Measurements from ENCODE around the gene ANO8. TPM values are rescaled to one million over a fixed set of nuclear protein-coding genes. Genes with fewer than 3 reads are reported as not detected.

The ANO8 gene
- total RNA-seq, 4 donors from 2014 or later, result 5.0 to 10.9 (median 5.9) TPM

DNA sequence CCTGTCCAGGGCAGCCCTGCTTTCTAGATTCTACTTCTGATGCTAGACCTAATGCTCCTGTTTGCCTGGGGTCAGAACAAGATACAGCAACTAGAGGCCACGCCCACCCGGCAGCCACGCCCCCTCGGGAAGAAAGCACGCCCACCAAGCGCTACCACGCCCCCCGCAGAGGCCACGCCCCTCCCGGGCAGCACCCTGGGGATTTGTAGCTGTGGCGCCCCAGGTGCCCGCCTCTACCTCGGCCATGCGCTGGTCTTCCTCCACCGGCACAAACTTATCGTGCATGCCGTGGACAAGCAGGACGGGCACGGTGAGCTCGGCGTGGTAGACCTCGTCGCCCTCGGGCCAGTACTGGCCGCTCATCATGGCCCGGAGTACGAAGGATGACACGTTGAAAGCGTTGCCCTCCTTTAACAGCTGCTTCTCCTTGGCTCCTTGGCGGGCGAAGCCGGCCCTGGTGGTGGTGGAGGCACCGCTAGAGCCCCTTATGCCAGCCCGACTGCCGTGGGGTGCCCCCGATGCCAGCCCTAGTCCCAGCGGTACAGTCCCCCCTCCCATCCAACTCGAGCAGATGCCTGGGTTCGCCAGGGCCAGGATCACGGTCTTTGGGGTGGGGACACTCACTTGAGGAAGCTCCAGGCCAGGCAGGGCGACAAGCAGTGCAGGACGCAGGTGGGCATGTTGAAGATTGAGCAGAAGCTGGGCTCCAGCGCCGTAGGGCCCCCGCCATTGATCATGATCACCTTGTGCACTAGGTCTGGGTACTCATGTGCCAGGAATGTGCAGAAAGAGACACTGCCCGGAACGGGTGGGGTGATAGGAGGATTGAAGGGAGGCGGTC lies 40.4 kb downstream of the ANO8 start:
- 86 to 94% methylated on average over 14 to 27 of the region's 48 CpGs for WGBS, 2 donors
- Histone ChIP-seq H3K36me3 (no peaks in the 10 kb centered on the region), H3K27ac (no peak overlapping the region), H3K4me1 (no peaks in the 10 kb centered on the region), H3K27me3 (no peaks in the 10 kb centered on the region), H3K9me3 (no peaks in the 10 kb centered on the region), H3K4me3 (replicated peaks in 1 of 3) (no peak overlapping the region)
- peak in 1 of 2 donors; percentile 8 for DNase-seq
- TF ChIP-seq POLR2A (IDR thresholded peaks at IDR 0.05), result no peak
- TF ChIP-seq, protein P1, sequence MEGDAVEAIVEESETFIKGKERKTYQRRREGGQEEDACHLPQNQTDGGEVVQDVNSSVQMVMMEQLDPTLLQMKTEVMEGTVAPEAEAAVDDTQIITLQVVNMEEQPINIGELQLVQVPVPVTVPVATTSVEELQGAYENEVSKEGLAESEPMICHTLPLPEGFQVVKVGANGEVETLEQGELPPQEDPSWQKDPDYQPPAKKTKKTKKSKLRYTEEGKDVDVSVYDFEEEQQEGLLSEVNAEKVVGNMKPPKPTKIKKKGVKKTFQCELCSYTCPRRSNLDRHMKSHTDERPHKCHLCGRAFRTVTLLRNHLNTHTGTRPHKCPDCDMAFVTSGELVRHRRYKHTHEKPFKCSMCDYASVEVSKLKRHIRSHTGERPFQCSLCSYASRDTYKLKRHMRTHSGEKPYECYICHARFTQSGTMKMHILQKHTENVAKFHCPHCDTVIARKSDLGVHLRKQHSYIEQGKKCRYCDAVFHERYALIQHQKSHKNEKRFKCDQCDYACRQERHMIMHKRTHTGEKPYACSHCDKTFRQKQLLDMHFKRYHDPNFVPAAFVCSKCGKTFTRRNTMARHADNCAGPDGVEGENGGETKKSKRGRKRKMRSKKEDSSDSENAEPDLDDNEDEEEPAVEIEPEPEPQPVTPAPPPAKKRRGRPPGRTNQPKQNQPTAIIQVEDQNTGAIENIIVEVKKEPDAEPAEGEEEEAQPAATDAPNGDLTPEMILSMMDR (IDR thresholded peaks at IDR 0.05), result no peak
- intact Hi-C loops (cut with DNase I), result loop anchor here (5.0 kb wide), 1 partner anchor 93 kb away; no protein-coding TSS in a partner anchor

DNA sequence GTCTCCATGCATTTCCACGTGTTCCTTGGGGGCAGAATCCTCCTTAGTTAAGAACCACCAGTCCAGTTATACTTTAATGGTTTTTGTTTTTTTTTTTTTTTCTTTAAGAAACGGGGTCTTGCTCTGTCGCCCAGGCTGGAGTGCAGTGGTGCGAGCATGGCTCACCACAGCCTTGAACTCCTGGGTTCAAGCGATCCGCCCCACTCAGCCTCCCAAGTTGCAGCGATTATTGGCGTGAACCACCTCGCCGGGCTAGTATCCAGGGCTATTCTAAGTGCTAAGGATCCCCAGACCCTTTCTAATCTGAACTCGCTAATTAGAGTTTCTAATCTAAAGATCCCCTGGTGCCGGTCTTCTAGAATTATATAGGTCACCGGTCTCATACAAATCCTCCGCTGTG lies 41.0 kb downstream of the ANO8 start:
- 85 to 96% methylated on average over 14 of the region's 14 CpGs for WGBS, 2 donors
- Histone ChIP-seq H3K4me1 (no peaks in the 10 kb centered on the region), H3K36me3 (no peaks in the 10 kb centered on the region), H3K4me3 (replicated peaks in 1 of 3) (no peak overlapping the region), H3K27me3 (no peaks in the 10 kb centered on the region), H3K9me3 (no peaks in the 10 kb centered on the region), H3K27ac (no peak overlapping the region)
- DNase-seq, result no peak
- intact Hi-C loops (cut with DNase I), result loop anchor here (5.0 kb wide), 1 partner anchor 94 kb away; no protein-coding TSS in a partner anchor
- TF ChIP-seq POLR2A (IDR thresholded peaks at IDR 0.05), result no peak
- TF ChIP-seq, protein P1 (IDR thresholded peaks at IDR 0.05), result no peak

DNA sequence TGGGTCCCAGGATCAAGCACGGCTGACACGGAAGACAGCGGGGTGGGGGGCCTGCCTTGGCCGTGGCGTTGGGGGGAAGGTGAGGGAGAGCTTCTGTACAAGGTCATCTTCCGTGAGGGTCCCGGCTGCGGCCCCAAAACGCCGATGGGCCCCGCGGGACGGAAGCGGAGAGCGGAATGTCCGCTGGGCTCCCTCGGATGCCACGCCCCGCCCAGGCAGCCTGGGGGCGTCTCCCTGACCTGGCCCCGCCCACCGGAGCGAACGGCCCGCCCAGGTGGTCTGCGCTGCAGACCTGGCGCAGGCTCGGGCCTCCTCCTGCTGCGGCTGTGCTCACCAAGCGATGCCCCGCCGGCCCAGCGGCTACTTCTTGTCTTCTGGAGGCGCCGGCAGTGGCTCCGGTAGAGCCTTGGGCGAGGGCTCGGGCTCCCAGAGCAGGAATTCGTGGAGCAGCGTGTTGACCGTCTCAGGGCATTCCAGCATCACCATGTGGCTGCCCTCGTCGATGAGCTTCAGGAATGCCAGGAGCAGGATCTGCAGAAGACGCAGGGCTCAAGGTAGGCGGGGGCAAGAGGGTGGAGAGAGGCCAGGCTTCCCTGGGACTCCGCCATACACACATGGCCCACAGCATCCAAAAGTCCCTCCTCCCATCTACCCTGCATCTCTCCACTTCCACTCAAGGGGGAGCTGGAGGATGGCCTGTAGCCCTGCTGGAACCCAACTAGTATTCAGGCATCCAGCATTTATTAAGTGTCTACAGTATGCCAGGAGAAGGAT lies 42.2 kb downstream of the ANO8 start:
- H3K27ac ChIP-seq, result peak overlapping the region in 1 of 3 donors; percentile 4
- no peaks in the 10 kb centered on the region for H3K9me3 ChIP-seq
- peak overlapping the region in 1 of 3 donors; percentile 23 for H3K4me3 ChIP-seq (replicated peaks in 1 of 3)
- no peaks in the 10 kb centered on the region for H3K27me3 ChIP-seq
- TF ChIP-seq POLR2A (IDR thresholded peaks at IDR 0.05), result no peak
- TF ChIP-seq, protein P1 (IDR thresholded peaks at IDR 0.05), result peak in 5 of 6 experiments; percentile 21 to 49 (median 38)
- DNase-seq, result peak; percentile 41 to 54
- 25 to 32% methylated on average over 14 to 28 of the region's 46 CpGs for WGBS, 2 donors
- intact Hi-C loops (cut with DNase I), result loop anchor here (5.0 kb wide), 1 partner anchor 95 kb away; no protein-coding TSS in a partner anchor
- no peaks in the 10 kb centered on the region for H3K4me1 ChIP-seq
- no peaks in the 10 kb centered on the region for H3K36me3 ChIP-seq

DNA sequence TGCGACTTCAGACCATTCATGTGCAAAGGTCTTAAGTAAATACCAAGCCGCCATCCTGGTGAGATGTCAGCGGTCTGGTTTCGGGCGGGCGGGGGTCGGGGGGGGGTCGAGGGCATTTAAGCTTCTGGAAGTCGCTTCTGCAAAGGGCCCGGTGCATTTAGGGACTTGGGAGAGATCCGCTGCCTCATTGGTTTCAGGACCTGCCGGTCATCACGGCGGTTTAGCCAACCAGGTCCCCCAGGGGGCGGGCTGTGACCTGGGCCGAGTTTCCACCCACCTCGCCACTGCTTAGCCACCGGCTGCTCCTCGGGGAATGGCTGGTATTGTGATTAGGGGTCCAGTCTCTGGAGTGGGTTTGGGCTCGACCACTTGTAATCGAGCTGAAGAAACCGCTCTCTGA lies 45.2 kb downstream of the ANO8 start:
- Histone ChIP-seq H3K4me3 (replicated peaks in 1 of 3) (no peak overlapping the region), H3K4me1 (no peaks in the 10 kb centered on the region), H3K27ac (no peak overlapping the region), H3K9me3 (no peaks in the 10 kb centered on the region), H3K27me3 (no peaks in the 10 kb centered on the region), H3K36me3 (no peaks in the 10 kb centered on the region)
- no peak for TF ChIP-seq POLR2A (IDR thresholded peaks at IDR 0.05)
- TF ChIP-seq, protein P1 (IDR thresholded peaks at IDR 0.05), result no peak
- WGBS, 2 donors, result 16 to 19% methylated on average over 22 of the region's 22 CpGs
- intact Hi-C loops (cut with DNase I), result no loop called here
- DNase-seq, result peak; percentile 42 to 58
